GM12891 (cell line): ENCODE data around the gene EPAS1.

Experiments used
- DNase-seq: peaks from one replicate; pipeline ENCODE4 v3.0.0; 2011; ENCODE audit warnings: low spot score; ENCODE audit not compliant: insufficient read length
- FAIRE-seq: peaks from 2 replicates; lab custom pipeline; 2011; peaks lifted over from hg19 to GRCh38; lab: Jason Lieb, UNC
- PAX5 ChIP-seq: IDR thresholded peaks from 2 replicates; pipeline ENCODE4 v1.6.1; 2011; ENCODE audit warnings: low read length, moderate library complexity, mild to moderate bottlenecking; ENCODE audit not compliant: insufficient read depth, severe bottlenecking
- POLR2A ChIP-seq: IDR thresholded peaks from 2 replicates; pipeline ENCODE4 v1.6.1; 2011; ENCODE audit warnings: low read depth, low read length, control low read depth
- POLR2AphosphoS5 ChIP-seq: IDR thresholded peaks from 2 replicates; pipeline ENCODE4 v1.6.1; 2011; ENCODE audit warnings: low read depth, low read length, control low read depth
- POU2F2 ChIP-seq: IDR thresholded peaks from 2 replicates; pipeline ENCODE4 v1.6.1; 2011; ENCODE audit warnings: low read depth, mild to moderate bottlenecking, control low read depth, low read length, moderate library complexity
- SPI1 ChIP-seq: IDR thresholded peaks from 2 replicates; pipeline ENCODE4 v1.6.1; 2011; ENCODE audit warnings: low read depth, low read length, control low read depth
- TAF1 ChIP-seq: IDR thresholded peaks from 2 replicates; pipeline ENCODE4 v1.6.1; 2011; ENCODE audit warnings: low read depth, low read length, control low read depth

EPAS1 gene

GRCh38 chr2:46259777-46260168 is 37.4 kb upstream of the EPAS1 start:
- TF ChIP-seq POLR2AphosphoS5 (no peak), PAX5 (no peak), POU2F2 (no peak), SPI1 (no peak), POLR2A (no peak), TAF1 (no peak)

GRCh38 chr2:46260305-46260704 is 36.9 kb upstream of the EPAS1 start:
- DNase-seq, result no peak
- TF ChIP-seq SPI1 (no peak), POLR2A (no peak), TAF1 (no peak)
- no peak for FAIRE-seq

More at GRCh38 chr2:46259777-46260168, 37.4 kb upstream of the EPAS1 start:
- no peak for DNase-seq
- FAIRE-seq, result no peak

GRCh38 chr2:46262248-46262938 is 34.8 kb upstream of the EPAS1 start:
- DNase-seq (no peak), FAIRE-seq (no peak)
- TF ChIP-seq POLR2AphosphoS5 (no peak), TAF1 (no peak), PAX5 (no peak), SPI1 (no peak), POLR2A (no peak), POU2F2 (no peak)

- TF ChIP-seq TAF1, result no peak
- TF ChIP-seq POLR2AphosphoS5, result no peak
- TF ChIP-seq POU2F2, result no peak
- no peak for TF ChIP-seq PAX5
- no peak for DNase-seq
- no peak for FAIRE-seq
Observed at GRCh38 chr2:46263347-46263746, 33.9 kb upstream of the EPAS1 start.

- FAIRE-seq, result no peak
- DNase-seq, result no peak
Observed at GRCh38 chr2:46264447-46264846, 32.8 kb upstream of the EPAS1 start.

GRCh38 chr2:46266134-46266533 is 31.1 kb upstream of the EPAS1 start:
- TF ChIP-seq POU2F2 (no peak), TAF1 (no peak), POLR2A (no peak), SPI1 (no peak), POLR2AphosphoS5 (no peak), PAX5 (no peak)
- no peak for FAIRE-seq
- no peak for DNase-seq

More at GRCh38 chr2:46264447-46264846, 32.8 kb upstream of the EPAS1 start:
- no peak for TF ChIP-seq TAF1
- no peak for TF ChIP-seq PAX5
- no peak for TF ChIP-seq POLR2A
- no peak for TF ChIP-seq POLR2AphosphoS5
- TF ChIP-seq POU2F2, result no peak
- no peak for TF ChIP-seq SPI1

- DNase-seq (no peak), FAIRE-seq (no peak)
- TF ChIP-seq POLR2A (no peak), POLR2AphosphoS5 (no peak), TAF1 (no peak), PAX5 (no peak), POU2F2 (no peak), SPI1 (no peak)
Observed at GRCh38 chr2:46267616-46268015, 29.6 kb upstream of the EPAS1 start.

- no peak for FAIRE-seq
- no peak for TF ChIP-seq PAX5
- no peak for TF ChIP-seq POLR2A
- no peak for TF ChIP-seq POU2F2
- TF ChIP-seq POLR2AphosphoS5, result no peak
- TF ChIP-seq TAF1, result no peak
- no peak for TF ChIP-seq SPI1
- no peak for DNase-seq
Observed at GRCh38 chr2:46268196-46268595, 29.0 kb upstream of the EPAS1 start.

- FAIRE-seq, result no peak
- DNase-seq, result no peak
- TF ChIP-seq POLR2A (no peak), POLR2AphosphoS5 (no peak), TAF1 (no peak)
Observed at GRCh38 chr2:46269001-46269400, 28.2 kb upstream of the EPAS1 start.

GRCh38 chr2:46269544-46270273 is 27.5 kb upstream of the EPAS1 start:
- FAIRE-seq (no peak), DNase-seq (no peak)
- TF ChIP-seq SPI1 (no peak), TAF1 (no peak)

GRCh38 chr2:46270384-46270783 is 26.8 kb upstream of the EPAS1 start:
- FAIRE-seq, result no peak
- TF ChIP-seq PAX5 (no peak), POU2F2 (no peak), POLR2AphosphoS5 (no peak), SPI1 (no peak), TAF1 (no peak), POLR2A (no peak)
- no peak for DNase-seq
